ENCODE data around the gene SFTA2. TPM values are rescaled to one million over a fixed set of nuclear protein-coding genes. Genes with fewer than 3 reads are reported as not detected.

SFTA2 gene
- total and polyA plus RNA-seq, 2 experiments from 2014 or later: 8.8 TPM; not detected in 1

GRCh38 chr6:30897882-30898281, 34.1 kb downstream of the SFTA2 start:
- Histone ChIP-seq H3K4me1 (ENCODE audit: insufficient read depth) (no peaks in the 10 kb centered on the region), H3K36me3 (replicated peaks; ENCODE audit: insufficient read depth, low read depth) (no peaks in the 10 kb centered on the region), H4K20me1 (ENCODE audit: insufficient read depth, poor library complexity, severe bottlenecking) (no peaks in the 10 kb centered on the region), H3K27ac (no peak overlapping the region), H2AFZ (no peak overlapping the region), H3K4me3 (no peak overlapping the region), H3K9me3 (ENCODE audit: low read depth) (no peaks in the 10 kb centered on the region), H3K79me2 (no peaks in the 10 kb centered on the region), H3K9me2 (replicated peaks; ENCODE audit: insufficient read depth) (no peaks in the 10 kb centered on the region), H3K4me2 (no peak overlapping the region), H3K27me3 (no peaks in the 10 kb centered on the region)
- 91% methylated on average over 16 of the region's 16 CpGs for whole genome bisulfite sequencing (ENCODE audit: low lambda C conversion rate, missing lambda C conversion rate)
- no peak for TF ChIP-seq EZH2phosphoT487 (IDR thresholded peaks at IDR 0.05; ENCODE audit: low read depth, severe bottlenecking, unreplicated experiment)
- no peak for TF ChIP-seq EZH2 (IDR thresholded peaks at IDR 0.05; ENCODE audit: borderline replicate concordance)
- no peak for TF ChIP-seq CTCF (IDR thresholded peaks at IDR 0.05; ENCODE audit: poor library complexity)
- DNase-seq (ENCODE audit: low spot score): no peak

GRCh38 chr6:30896541-30896940, 35.4 kb downstream of the SFTA2 start:
- Histone ChIP-seq H3K4me1 (ENCODE audit: insufficient read depth) (no peaks in the 10 kb centered on the region), H3K4me2 (no peak overlapping the region)

GRCh38 chr6:30895343-30895742, 36.6 kb downstream of the SFTA2 start:
- no peak overlapping the region for H3K4me2 ChIP-seq
- peaks cover 3% of the 10 kb centered on the region for H4K20me1 ChIP-seq (ENCODE audit: insufficient read depth, poor library complexity, severe bottlenecking)
- TF ChIP-seq EZH2 (IDR thresholded peaks at IDR 0.05; ENCODE audit: borderline replicate concordance): no peak
- no peak for TF ChIP-seq EZH2phosphoT487 (IDR thresholded peaks at IDR 0.05; ENCODE audit: low read depth, severe bottlenecking, unreplicated experiment)
- TF ChIP-seq CTCF (IDR thresholded peaks at IDR 0.05; ENCODE audit: poor library complexity): no peak
- H3K79me2 ChIP-seq: peaks cover 12% of the 10 kb centered on the region
- no peaks in the 10 kb centered on the region for H3K9me2 ChIP-seq (replicated peaks; ENCODE audit: insufficient read depth)
- whole genome bisulfite sequencing (ENCODE audit: low lambda C conversion rate, missing lambda C conversion rate): 95% methylated on average over 9 of the region's 10 CpGs
- H3K27ac ChIP-seq: no peak overlapping the region
- H3K4me3 ChIP-seq: no peak overlapping the region
- no peaks in the 10 kb centered on the region for H3K27me3 ChIP-seq
- H3K36me3 ChIP-seq (replicated peaks; ENCODE audit: insufficient read depth, low read depth): no peaks in the 10 kb centered on the region
- no peaks in the 10 kb centered on the region for H3K4me1 ChIP-seq (ENCODE audit: insufficient read depth)
- DNase-seq (ENCODE audit: low spot score): no peak
- no peak overlapping the region for H2AFZ ChIP-seq
- no peaks in the 10 kb centered on the region for H3K9me3 ChIP-seq (ENCODE audit: low read depth)

More at GRCh38 chr6:30896541-30896940, 35.4 kb downstream of the SFTA2 start:
- Histone ChIP-seq H3K9me2 (replicated peaks; ENCODE audit: insufficient read depth) (no peaks in the 10 kb centered on the region), H3K9me3 (ENCODE audit: low read depth) (no peaks in the 10 kb centered on the region), H3K79me2 (peaks cover 5% of the 10 kb centered on the region), H3K36me3 (replicated peaks; ENCODE audit: insufficient read depth, low read depth) (no peaks in the 10 kb centered on the region), H4K20me1 (ENCODE audit: insufficient read depth, poor library complexity, severe bottlenecking) (no peaks in the 10 kb centered on the region), H3K27me3 (no peaks in the 10 kb centered on the region), H2AFZ (no peak overlapping the region), H3K27ac (no peak overlapping the region), H3K4me3 (no peak overlapping the region)
- DNase-seq (ENCODE audit: low spot score): no peak
- 94% methylated on average over 13 of the region's 13 CpGs for WGBS (ENCODE audit: low lambda C conversion rate, missing lambda C conversion rate)
- no peak for TF ChIP-seq CTCF (IDR thresholded peaks at IDR 0.05; ENCODE audit: poor library complexity)
- no peak for TF ChIP-seq EZH2phosphoT487 (IDR thresholded peaks at IDR 0.05; ENCODE audit: low read depth, severe bottlenecking, unreplicated experiment)
- TF ChIP-seq EZH2 (IDR thresholded peaks at IDR 0.05; ENCODE audit: borderline replicate concordance): no peak

- no peaks in the 10 kb centered on the region for H3K36me3 ChIP-seq (replicated peaks; ENCODE audit: insufficient read depth, low read depth)
- no peak overlapping the region for H2AFZ ChIP-seq
- H3K79me2 ChIP-seq: peaks cover 16% of the 10 kb centered on the region
- no peaks in the 10 kb centered on the region for H3K9me2 ChIP-seq (replicated peaks; ENCODE audit: insufficient read depth)
- H3K9me3 ChIP-seq (ENCODE audit: low read depth): no peaks in the 10 kb centered on the region
- peaks cover 7% of the 10 kb centered on the region for H4K20me1 ChIP-seq (ENCODE audit: insufficient read depth, poor library complexity, severe bottlenecking)
- H3K27me3 ChIP-seq: no peaks in the 10 kb centered on the region
- no peak for TF ChIP-seq EZH2phosphoT487 (IDR thresholded peaks at IDR 0.05; ENCODE audit: low read depth, severe bottlenecking, unreplicated experiment)
- no peak for TF ChIP-seq EZH2 (IDR thresholded peaks at IDR 0.05; ENCODE audit: borderline replicate concordance)
- no peak overlapping the region for H3K27ac ChIP-seq
- H3K4me2 ChIP-seq: no peak overlapping the region
- no peak for DNase-seq (ENCODE audit: low spot score)
- no peak overlapping the region for H3K4me3 ChIP-seq
- no peaks in the 10 kb centered on the region for H3K4me1 ChIP-seq (ENCODE audit: insufficient read depth)
- 98% methylated on average over 3 of the region's 3 CpGs for WGBS (ENCODE audit: low lambda C conversion rate, missing lambda C conversion rate)
Observed at GRCh38 chr6:30894935-30895334, 37.0 kb downstream of the SFTA2 start.
